Measurements from ENCODE around the gene ADPRH. TPM values are rescaled to one million over a fixed set of nuclear protein-coding genes. Genes with fewer than 3 reads are reported as not detected.

ADPRH gene
- total and polyA plus RNA-seq, 10 of the 15 experiments (the other 5 are each of a cell fraction or from before 2014, with no cell fraction given): 2.3 to 32.6 (median 19.0) TPM

DNA sequence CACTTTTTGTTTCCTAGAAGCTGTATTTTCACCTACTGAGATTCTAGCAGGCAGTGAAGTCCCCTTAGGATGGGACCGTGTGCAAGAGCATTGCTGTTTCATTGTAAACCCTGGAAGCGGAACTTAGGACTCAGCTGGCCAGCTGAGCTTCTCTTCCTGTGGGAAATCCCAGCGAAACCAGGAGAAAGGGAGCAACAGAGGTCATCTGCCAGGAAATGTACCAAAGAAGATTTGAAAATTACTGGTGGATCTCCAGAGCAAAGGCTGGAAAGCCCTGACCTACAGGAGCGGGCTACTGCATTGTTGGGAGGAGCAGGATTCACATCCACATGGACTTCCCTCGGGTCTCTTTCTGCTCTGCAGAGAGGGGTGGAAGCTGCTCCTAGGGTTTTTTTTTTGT, 7.6 kb upstream of the ADPRH start (continued):
- no peak for TF ChIP-seq DPF2 (IDR thresholded peaks at IDR 0.05)
- no peak for TF ChIP-seq CBX3 (IDR thresholded peaks at IDR 0.05; ENCODE audit: borderline replicate concordance, low read depth)
- TF ChIP-seq, protein P1, sequence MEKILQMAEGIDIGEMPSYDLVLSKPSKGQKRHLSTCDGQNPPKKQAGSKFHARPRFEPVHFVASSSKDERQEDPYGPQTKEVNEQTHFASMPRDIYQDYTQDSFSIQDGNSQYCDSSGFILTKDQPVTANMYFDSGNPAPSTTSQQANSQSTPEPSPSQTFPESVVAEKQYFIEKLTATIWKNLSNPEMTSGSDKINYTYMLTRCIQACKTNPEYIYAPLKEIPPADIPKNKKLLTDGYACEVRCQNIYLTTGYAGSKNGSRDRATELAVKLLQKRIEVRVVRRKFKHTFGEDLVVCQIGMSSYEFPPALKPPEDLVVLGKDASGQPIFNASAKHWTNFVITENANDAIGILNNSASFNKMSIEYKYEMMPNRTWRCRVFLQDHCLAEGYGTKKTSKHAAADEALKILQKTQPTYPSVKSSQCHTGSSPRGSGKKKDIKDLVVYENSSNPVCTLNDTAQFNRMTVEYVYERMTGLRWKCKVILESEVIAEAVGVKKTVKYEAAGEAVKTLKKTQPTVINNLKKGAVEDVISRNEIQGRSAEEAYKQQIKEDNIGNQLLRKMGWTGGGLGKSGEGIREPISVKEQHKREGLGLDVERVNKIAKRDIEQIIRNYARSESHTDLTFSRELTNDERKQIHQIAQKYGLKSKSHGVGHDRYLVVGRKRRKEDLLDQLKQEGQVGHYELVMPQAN (conservative IDR thresholded peaks at IDR 0.05): no peak
- no peak for TF ChIP-seq SUPT20H (IDR thresholded peaks at IDR 0.05; ENCODE audit: borderline replicate concordance, control insufficient read depth, low read depth, low read length)
- no peak for TF ChIP-seq EGR1 (IDR thresholded peaks at IDR 0.05; ENCODE audit: borderline replicate concordance in 1 of 2, low read depth in 2 of 2, low read length in 2 of 2)
- TF ChIP-seq SIX5 (IDR thresholded peaks at IDR 0.05; ENCODE audit: low read depth, low read length, severe bottlenecking): no peak
- TF ChIP-seq BCL11A (IDR thresholded peaks at IDR 0.05; ENCODE audit: low read depth, low read length): no peak

DNA sequence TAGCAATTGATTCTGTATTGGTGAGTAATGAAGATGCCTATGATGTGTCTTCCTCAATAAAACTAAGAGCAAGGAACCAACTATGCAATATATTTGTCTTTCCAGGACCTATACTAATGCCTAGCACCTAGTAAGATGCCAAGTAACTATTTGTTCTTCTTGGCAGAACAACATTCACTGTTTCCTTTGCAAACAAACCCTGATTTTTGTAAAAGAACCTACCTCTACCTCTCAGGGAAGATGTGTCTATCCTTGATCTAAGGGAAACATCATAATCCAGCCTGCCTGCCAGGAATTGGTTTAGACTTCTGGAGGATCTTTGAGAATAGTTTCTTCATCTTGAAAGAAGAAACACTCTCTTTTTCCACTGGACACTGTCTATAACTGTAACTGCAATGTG, 3.8 kb upstream of the ADPRH start:
- CTCF ChIA-PET: interaction anchor here (0.9 kb wide), 1 partner anchor 13 kb away, joined by 3 read pairs; no protein-coding TSS in a partner anchor
- Histone ChIP-seq H3K27ac (ENCODE audit: control insufficient read depth, insufficient read depth) (no peak overlapping the region), H3K9me3 (replicated peaks; ENCODE audit: control insufficient read depth, insufficient read depth, low read length) (no peaks in the 10 kb centered on the region), H2AFZ (ENCODE audit: control insufficient read depth, low read depth, low read length) (no peak overlapping the region; the same call in 1 of the 2 replicates), H3K4me2 (ENCODE audit: control insufficient read depth, insufficient read depth) (no peak overlapping the region), H3K4me1 (ENCODE audit: control insufficient read depth, insufficient read depth, low read length) (peaks cover 1% of the 10 kb centered on the region), H3K4me3 (no peak overlapping the region), H3K36me3 (ENCODE audit: control insufficient read depth in 2 of 2, insufficient read depth in 2 of 2, low read length in 1 of 2) (no peaks in the 10 kb centered on the region), H3K9ac (ENCODE audit: control insufficient read depth, insufficient read depth, low read length) (no peak overlapping the region), H3K79me2 (ENCODE audit: control insufficient read depth, insufficient read depth, low read length) (peaks cover 14% of the 10 kb centered on the region), H4K20me1 (ENCODE audit: control insufficient read depth, insufficient read depth) (no peaks in the 10 kb centered on the region), H3K27me3 (replicated peaks in 1 of 2; ENCODE audit: control insufficient read depth in 2 of 2, insufficient read depth in 2 of 2, low read length in 1 of 2) (no peaks in the 10 kb centered on the region)
- in situ Hi-C loops (cut with MboI) (no loop called here), intact Hi-C loops (cut with micrococcal nuclease; ENCODE audit: unreplicated experiment) (no loop called here)
- TF ChIP-seq LARP7 (IDR thresholded peaks at IDR 0.05) (no peak), ZNF207 (IDR thresholded peaks at IDR 0.05; ENCODE audit: borderline replicate concordance) (no peak)
- TF ChIP-seq, protein P2, sequence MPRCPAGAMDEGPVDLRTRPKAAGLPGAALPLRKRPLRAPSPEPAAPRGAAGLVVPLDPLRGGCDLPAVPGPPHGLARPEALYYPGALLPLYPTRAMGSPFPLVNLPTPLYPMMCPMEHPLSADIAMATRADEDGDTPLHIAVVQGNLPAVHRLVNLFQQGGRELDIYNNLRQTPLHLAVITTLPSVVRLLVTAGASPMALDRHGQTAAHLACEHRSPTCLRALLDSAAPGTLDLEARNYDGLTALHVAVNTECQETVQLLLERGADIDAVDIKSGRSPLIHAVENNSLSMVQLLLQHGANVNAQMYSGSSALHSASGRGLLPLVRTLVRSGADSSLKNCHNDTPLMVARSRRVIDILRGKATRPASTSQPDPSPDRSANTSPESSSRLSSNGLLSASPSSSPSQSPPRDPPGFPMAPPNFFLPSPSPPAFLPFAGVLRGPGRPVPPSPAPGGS (IDR thresholded peaks at IDR 0.05; ENCODE audit: borderline replicate concordance, insufficient read depth, low read depth, low read length, poor library complexity, severe bottlenecking): no peak
- TF ChIP-seq, protein P3, sequence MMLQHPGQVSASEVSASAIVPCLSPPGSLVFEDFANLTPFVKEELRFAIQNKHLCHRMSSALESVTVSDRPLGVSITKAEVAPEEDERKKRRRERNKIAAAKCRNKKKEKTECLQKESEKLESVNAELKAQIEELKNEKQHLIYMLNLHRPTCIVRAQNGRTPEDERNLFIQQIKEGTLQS (IDR thresholded peaks at IDR 0.05; ENCODE audit: borderline replicate concordance, extremely low read depth, low read depth, low read length): no peak
- TF ChIP-seq, protein P4, sequence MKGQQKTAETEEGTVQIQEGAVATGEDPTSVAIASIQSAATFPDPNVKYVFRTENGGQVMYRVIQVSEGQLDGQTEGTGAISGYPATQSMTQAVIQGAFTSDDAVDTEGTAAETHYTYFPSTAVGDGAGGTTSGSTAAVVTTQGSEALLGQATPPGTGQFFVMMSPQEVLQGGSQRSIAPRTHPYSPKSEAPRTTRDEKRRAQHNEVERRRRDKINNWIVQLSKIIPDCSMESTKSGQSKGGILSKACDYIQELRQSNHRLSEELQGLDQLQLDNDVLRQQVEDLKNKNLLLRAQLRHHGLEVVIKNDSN (IDR thresholded peaks at IDR 0.05; ENCODE audit: borderline replicate concordance, extremely low read length, insufficient read depth, low read depth, low read length): no peak
- no TSS peak for BruUV-seq (replicated peaks)
- RAD21 ChIA-PET (ENCODE audit: unreplicated experiment): no interaction called here
- ATAC-seq (no peak), FAIRE-seq (no peak), DNase-seq (ENCODE audit: low read depth, low spot score) (no peak)
- POLR2A ChIA-PET: no interaction called here
- SMC1A ChIA-PET (ENCODE audit: uncharacterized antibody, unreplicated experiment): interaction anchor here (0.6 to 2.6 kb wide), 3 partner anchors 13 to 106 kb away, joined by 3 to 7 read pairs (median 5); no protein-coding TSS in a partner anchor
